SK-N-SH treated with all-trans-retinoic acid at 6 μM for 48 hours (cell line): ENCODE measurements around the gene SSBP2.

Source experiments
- ATAC-seq: fragments of 200-7000 bp; cut with Tn5 transposase; 3 replicates; pipeline ENCODE4 v1.9.1; 2020; ENCODE audit warnings: mild to moderate bottlenecking, moderate library complexity
- ARNTL ChIP-seq: fragments of 450-650 bp; formaldehyde crosslinking; IDR thresholded peaks from 2 replicates; pipeline ENCODE4 v1.5.0; 2020; ENCODE audit warnings: low read depth, mild to moderate bottlenecking, moderate library complexity, borderline replicate concordance
- BACH2 ChIP-seq: fragments of 250-450 bp; sonication (Bioruptor Pico); IDR thresholded peaks from 2 replicates; pipeline ENCODE4 v1.9.0; 2021; ENCODE audit warnings: mild to moderate bottlenecking, borderline replicate concordance
- CREB5 ChIP-seq: fragments of 250-450 bp; sonication (Bioruptor Pico); IDR thresholded peaks from 2 replicates; pipeline ENCODE4 v1.5.1; 2020; ENCODE audit warnings: low read depth, mild to moderate bottlenecking, moderate library complexity
- CSDC2 ChIP-seq: fragments of 250-450 bp; sonication (Bioruptor Pico); IDR thresholded peaks from 2 replicates; pipeline ENCODE4 v1.5.0; 2020; ENCODE audit warnings: mild to moderate bottlenecking, moderate library complexity
- ESRRG ChIP-seq: fragments of 250-450 bp; sonication (Bioruptor Pico); IDR thresholded peaks from 2 replicates; pipeline ENCODE4 v1.6.1; 2021; ENCODE audit warnings: mild to moderate bottlenecking
- GLIS3 ChIP-seq: fragments of 250-450 bp; sonication (Bioruptor Pico); IDR thresholded peaks from 2 replicates; pipeline ENCODE4 v1.5.0; 2020; ENCODE audit warnings: mild to moderate bottlenecking, moderate library complexity
- ISL1 ChIP-seq: fragments of 250-450 bp; sonication (Bioruptor Pico); IDR thresholded peaks from 2 replicates; pipeline ENCODE4 v2.1.2; 2022; ENCODE audit warnings: mild to moderate bottlenecking, moderate library complexity
- OSR1 ChIP-seq: fragments of 250-450 bp; sonication (Bioruptor Pico); IDR thresholded peaks from 2 replicates; pipeline ENCODE4 v1.8.0; 2022; ENCODE audit warnings: moderate library complexity, mild to moderate bottlenecking, inconsistent platforms
- PPARA ChIP-seq: fragments of 250-450 bp; sonication (Bioruptor Pico); IDR thresholded peaks from 2 replicates; pipeline ENCODE4 v1.5.0; 2020; ENCODE audit warnings: mild to moderate bottlenecking, borderline replicate concordance
- RARB ChIP-seq: fragments of 250-450 bp; sonication (Bioruptor Pico); IDR thresholded peaks from 2 replicates; pipeline ENCODE4 v1.8.0; 2021; ENCODE audit warnings: mild to moderate bottlenecking, moderate library complexity
- SNAI2 ChIP-seq: fragments of 250-450 bp; sonication (Bioruptor Pico); IDR thresholded peaks from 2 replicates; pipeline ENCODE4 v1.5.0; 2020; ENCODE audit warnings: mild to moderate bottlenecking, moderate library complexity
- TCF4 ChIP-seq: fragments of 250-450 bp; sonication (Bioruptor Pico); IDR thresholded peaks from 2 replicates; pipeline ENCODE4 v1.8.0; 2021; ENCODE audit warnings: mild to moderate bottlenecking, moderate library complexity, borderline replicate concordance
- TOX ChIP-seq: fragments of 250-450 bp; sonication (Bioruptor Pico); IDR thresholded peaks from 2 replicates; pipeline ENCODE4 v1.8.0; 2021; ENCODE audit warnings: mild to moderate bottlenecking, moderate library complexity, borderline replicate concordance
- ZC3H10 ChIP-seq: fragments of 250-450 bp; sonication (Bioruptor Pico); IDR thresholded peaks from 2 replicates; pipeline ENCODE4 v1.5.1; 2021; ENCODE audit warnings: mild to moderate bottlenecking, moderate library complexity
- ZFP30 ChIP-seq: fragments of 450-650 bp; formaldehyde crosslinking; IDR thresholded peaks from 2 replicates; pipeline ENCODE4 v1.5.0; 2022; ENCODE audit warnings: mild to moderate bottlenecking, moderate library complexity
- ZNF565 ChIP-seq: fragments of 450-650 bp; formaldehyde crosslinking; conservative IDR thresholded peaks from 2 replicates; pipeline ENCODE4 v1.5.0; 2020; ENCODE audit warnings: low read depth, mild to moderate bottlenecking, moderate library complexity
- ZNF70 ChIP-seq: fragments of 450-650 bp; formaldehyde crosslinking; IDR thresholded peaks from 2 replicates; pipeline ENCODE4 v1.5.0; 2020; ENCODE audit warnings: mild to moderate bottlenecking, moderate library complexity
- ZNF8 ChIP-seq: fragments of 450-650 bp; formaldehyde crosslinking; IDR thresholded peaks from 2 replicates; pipeline ENCODE4 v1.5.0; 2020; ENCODE audit warnings: mild to moderate bottlenecking, moderate library complexity
- TF ChIP-seq, protein P1 (sequence below): fragments of 250-450 bp; sonication (Bioruptor Pico); IDR thresholded peaks from 2 replicates; pipeline ENCODE4 v1.8.0; 2021; ENCODE audit warnings: low read depth, mild to moderate bottlenecking, moderate library complexity, borderline replicate concordance
- TF ChIP-seq, protein P2 (sequence below): fragments of 250-450 bp; sonication (Bioruptor Pico); IDR thresholded peaks from 2 replicates; pipeline ENCODE4 v1.5.1; 2021; ENCODE audit warnings: mild to moderate bottlenecking, moderate library complexity
- TF ChIP-seq, protein P3 (sequence below): fragments of 250-450 bp; sonication (Bioruptor Pico); IDR thresholded peaks from 2 replicates; pipeline ENCODE4 v1.8.0; 2020; ENCODE audit warnings: mild to moderate bottlenecking, moderate library complexity, borderline replicate concordance
- TF ChIP-seq, protein P4 (sequence below): fragments of 250-450 bp; sonication (Bioruptor Pico); IDR thresholded peaks from 2 replicates; pipeline ENCODE4 v1.5.0; 2020; ENCODE audit warnings: mild to moderate bottlenecking, moderate library complexity

Gene SSBP2

GRCh38 chr5:81577091-81577490 is 173.8 kb downstream of the SSBP2 start (continued):
- TF ChIP-seq RARB = no peak
- TF ChIP-seq ZC3H10 = no peak

GRCh38 chr5:81575924-81576323 is 175.0 kb downstream of the SSBP2 start:
- 0 out of 2 replicates have a peak, but pooled peaks have one; percentile 22 for TF ChIP-seq ISL1 (CRISPR knock-in tag)
- TF ChIP-seq ZNF8 (CRISPR knock-in tag) = no peak
- peak; percentile 60 for ATAC-seq

- ATAC-seq = no peak
- TF ChIP-seq ZNF70 (CRISPR knock-in tag) = no peak
- TF ChIP-seq, protein P1, sequence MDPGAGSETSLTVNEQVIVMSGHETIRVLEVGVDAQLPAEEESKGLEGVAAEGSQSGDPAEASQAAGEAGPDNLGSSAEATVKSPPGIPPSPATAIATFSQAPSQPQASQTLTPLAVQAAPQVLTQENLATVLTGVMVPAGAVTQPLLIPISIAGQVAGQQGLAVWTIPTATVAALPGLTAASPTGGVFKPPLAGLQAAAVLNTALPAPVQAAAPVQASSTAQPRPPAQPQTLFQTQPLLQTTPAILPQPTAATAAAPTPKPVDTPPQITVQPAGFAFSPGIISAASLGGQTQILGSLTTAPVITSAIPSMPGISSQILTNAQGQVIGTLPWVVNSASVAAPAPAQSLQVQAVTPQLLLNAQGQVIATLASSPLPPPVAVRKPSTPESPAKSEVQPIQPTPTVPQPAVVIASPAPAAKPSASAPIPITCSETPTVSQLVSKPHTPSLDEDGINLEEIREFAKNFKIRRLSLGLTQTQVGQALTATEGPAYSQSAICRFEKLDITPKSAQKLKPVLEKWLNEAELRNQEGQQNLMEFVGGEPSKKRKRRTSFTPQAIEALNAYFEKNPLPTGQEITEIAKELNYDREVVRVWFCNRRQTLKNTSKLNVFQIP = no peak
- no peak for TF ChIP-seq ZNF8 (CRISPR knock-in tag)
- TF ChIP-seq ESRRG (CRISPR knock-in tag) = no peak
- TF ChIP-seq, protein P2, sequence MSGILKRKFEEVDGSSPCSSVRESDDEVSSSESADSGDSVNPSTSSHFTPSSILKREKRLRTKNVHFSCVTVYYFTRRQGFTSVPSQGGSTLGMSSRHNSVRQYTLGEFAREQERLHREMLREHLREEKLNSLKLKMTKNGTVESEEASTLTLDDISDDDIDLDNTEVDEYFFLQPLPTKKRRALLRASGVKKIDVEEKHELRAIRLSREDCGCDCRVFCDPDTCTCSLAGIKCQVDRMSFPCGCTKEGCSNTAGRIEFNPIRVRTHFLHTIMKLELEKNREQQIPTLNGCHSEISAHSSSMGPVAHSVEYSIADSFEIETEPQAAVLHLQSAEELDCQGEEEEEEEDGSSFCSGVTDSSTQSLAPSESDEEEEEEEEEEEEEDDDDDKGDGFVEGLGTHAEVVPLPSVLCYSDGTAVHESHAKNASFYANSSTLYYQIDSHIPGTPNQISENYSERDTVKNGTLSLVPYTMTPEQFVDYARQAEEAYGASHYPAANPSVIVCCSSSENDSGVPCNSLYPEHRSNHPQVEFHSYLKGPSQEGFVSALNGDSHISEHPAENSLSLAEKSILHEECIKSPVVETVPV = no peak
- TF ChIP-seq, all 23 proteins: peak for 0
Observed at GRCh38 chr5:81572201-81572600, 178.7 kb downstream of the SSBP2 start.

DNA sequence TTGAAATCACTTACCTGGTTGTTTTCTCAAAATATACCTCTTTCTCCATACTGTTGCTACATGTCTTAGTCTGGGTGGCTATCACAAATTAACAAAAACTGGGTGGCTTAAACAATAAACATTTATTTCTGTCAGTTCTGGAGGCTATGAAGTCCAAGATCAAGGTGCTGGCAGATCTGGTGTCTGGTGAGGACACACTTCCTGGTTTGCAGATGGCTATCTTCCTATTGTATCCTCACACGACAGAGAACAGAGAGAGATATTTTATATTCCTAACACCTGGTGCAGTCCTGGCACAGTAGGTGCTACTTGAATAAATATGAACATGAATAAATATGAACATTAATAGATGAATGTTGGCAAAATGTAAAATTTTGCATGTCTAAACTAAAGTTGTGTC is 192.7 kb downstream of the SSBP2 start:
- ATAC-seq = no peak
- no peak for TF ChIP-seq CSDC2 (CRISPR knock-in tag)
- TF ChIP-seq TOX (CRISPR knock-in tag) = no peak
- TF ChIP-seq GLIS3 (CRISPR knock-in tag) = no peak
- no peak for TF ChIP-seq ZC3H10
- no peak for TF ChIP-seq ARNTL (CRISPR knock-in tag)
- TF ChIP-seq SNAI2 = no peak
- no peak for TF ChIP-seq ZNF70 (CRISPR knock-in tag)
- TF ChIP-seq, protein P3, sequence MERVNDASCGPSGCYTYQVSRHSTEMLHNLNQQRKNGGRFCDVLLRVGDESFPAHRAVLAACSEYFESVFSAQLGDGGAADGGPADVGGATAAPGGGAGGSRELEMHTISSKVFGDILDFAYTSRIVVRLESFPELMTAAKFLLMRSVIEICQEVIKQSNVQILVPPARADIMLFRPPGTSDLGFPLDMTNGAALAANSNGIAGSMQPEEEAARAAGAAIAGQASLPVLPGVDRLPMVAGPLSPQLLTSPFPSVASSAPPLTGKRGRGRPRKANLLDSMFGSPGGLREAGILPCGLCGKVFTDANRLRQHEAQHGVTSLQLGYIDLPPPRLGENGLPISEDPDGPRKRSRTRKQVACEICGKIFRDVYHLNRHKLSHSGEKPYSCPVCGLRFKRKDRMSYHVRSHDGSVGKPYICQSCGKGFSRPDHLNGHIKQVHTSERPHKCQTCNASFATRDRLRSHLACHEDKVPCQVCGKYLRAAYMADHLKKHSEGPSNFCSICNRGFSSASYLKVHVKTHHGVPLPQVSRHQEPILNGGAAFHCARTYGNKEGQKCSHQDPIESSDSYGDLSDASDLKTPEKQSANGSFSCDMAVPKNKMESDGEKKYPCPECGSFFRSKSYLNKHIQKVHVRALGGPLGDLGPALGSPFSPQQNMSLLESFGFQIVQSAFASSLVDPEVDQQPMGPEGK = no peak
- no peak for TF ChIP-seq ISL1 (CRISPR knock-in tag)
- no peak for TF ChIP-seq CREB5 (CRISPR knock-in tag)
- TF ChIP-seq ZFP30 = no peak
- TF ChIP-seq BACH2 (CRISPR knock-in tag) = no peak
- no peak for TF ChIP-seq RARB
- TF ChIP-seq, protein P1 = no peak
- TF ChIP-seq TCF4 (CRISPR knock-in tag) = no peak
- no peak for TF ChIP-seq ZNF565

- no peak for ATAC-seq
Observed at GRCh38 chr5:81556809-81557208, 194.1 kb downstream of the SSBP2 start.

More at GRCh38 chr5:81556809-81557208, 194.1 kb downstream of the SSBP2 start:
- TF ChIP-seq PPARA (CRISPR knock-in tag) (no peak), OSR1 (no peak)
- TF ChIP-seq, protein P4, sequence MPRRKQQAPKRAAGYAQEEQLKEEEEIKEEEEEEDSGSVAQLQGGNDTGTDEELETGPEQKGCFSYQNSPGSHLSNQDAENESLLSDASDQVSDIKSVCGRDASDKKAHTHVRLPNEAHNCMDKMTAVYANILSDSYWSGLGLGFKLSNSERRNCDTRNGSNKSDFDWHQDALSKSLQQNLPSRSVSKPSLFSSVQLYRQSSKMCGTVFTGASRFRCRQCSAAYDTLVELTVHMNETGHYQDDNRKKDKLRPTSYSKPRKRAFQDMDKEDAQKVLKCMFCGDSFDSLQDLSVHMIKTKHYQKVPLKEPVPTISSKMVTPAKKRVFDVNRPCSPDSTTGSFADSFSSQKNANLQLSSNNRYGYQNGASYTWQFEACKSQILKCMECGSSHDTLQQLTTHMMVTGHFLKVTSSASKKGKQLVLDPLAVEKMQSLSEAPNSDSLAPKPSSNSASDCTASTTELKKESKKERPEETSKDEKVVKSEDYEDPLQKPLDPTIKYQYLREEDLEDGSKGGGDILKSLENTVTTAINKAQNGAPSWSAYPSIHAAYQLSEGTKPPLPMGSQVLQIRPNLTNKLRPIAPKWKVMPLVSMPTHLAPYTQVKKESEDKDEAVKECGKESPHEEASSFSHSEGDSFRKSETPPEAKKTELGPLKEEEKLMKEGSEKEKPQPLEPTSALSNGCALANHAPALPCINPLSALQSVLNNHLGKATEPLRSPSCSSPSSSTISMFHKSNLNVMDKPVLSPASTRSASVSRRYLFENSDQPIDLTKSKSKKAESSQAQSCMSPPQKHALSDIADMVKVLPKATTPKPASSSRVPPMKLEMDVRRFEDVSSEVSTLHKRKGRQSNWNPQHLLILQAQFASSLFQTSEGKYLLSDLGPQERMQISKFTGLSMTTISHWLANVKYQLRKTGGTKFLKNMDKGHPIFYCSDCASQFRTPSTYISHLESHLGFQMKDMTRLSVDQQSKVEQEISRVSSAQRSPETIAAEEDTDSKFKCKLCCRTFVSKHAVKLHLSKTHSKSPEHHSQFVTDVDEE (CRISPR knock-in tag) = no peak
